ENCODE measurements around the gene TSEN54. TPM values are rescaled to one million over a fixed set of nuclear protein-coding genes. Genes with fewer than 3 reads are reported as not detected.

TSEN54 gene
- total RNA-seq, 1 experiment from 2014 or later = 87.3 TPM

GRCh38 chr17:75542728-75543336 lies 26.5 kb downstream of the TSEN54 start:
- Histone ChIP-seq H3K4me2 (ENCODE audit: low read length) (no peak overlapping the region), H3K9me3 (ENCODE audit: control insufficient read depth in 1 of 2, insufficient read depth in 1 of 2, low read depth in 1 of 2, low read length in 2 of 2) (no peaks in the 10 kb centered on the region), H3K9ac (ENCODE audit: low read length) (no peak overlapping the region), H4K20me1 (ENCODE audit: insufficient read depth) (no peaks in the 10 kb centered on the region), H3K27me3 (ENCODE audit: insufficient read depth, low read length) (no peaks in the 10 kb centered on the region), H3K79me2 (ENCODE audit: insufficient read depth, low read length) (peaks cover 71% of the 10 kb centered on the region), H3K4me3 (replicated peaks in 1 of 2; ENCODE audit: low read depth in 1 of 2, low read length in 2 of 2) (no peak overlapping the region), H3K4me1 (ENCODE audit: control insufficient read depth in 1 of 2, insufficient read depth in 2 of 2, low read length in 2 of 2) (peaks cover 0 to 19% of the 10 kb centered on the region in 2 experiments; a peak in 2 of 4 replicates), H3K36me3 (ENCODE audit: control insufficient read depth in 1 of 2, insufficient read depth in 2 of 2, low read length in 2 of 2) (no peaks in the 10 kb centered on the region; a peak in 1 of 4 replicates), H2AFZ (ENCODE audit: low read depth, low read length, poor library complexity, severe bottlenecking) (no peak overlapping the region), H3K9me2 (ENCODE audit: insufficient read depth) (no peaks in the 10 kb centered on the region), H3K27ac (ENCODE audit: low read depth, low read length) (no peak overlapping the region)
- intact Hi-C loops (cut with micrococcal nuclease) = no loop called here
- no peak for DNase-seq (ENCODE audit: low read depth, low spot score)
- no peak for TF ChIP-seq POLR2AphosphoS5 (IDR thresholded peaks at IDR 0.05; ENCODE audit: low read depth, low read length)
- TF ChIP-seq, protein P1, sequence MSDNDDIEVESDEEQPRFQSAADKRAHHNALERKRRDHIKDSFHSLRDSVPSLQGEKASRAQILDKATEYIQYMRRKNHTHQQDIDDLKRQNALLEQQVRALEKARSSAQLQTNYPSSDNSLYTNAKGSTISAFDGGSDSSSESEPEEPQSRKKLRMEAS (IDR thresholded peaks at IDR 0.05) = no peak
- no peak for TF ChIP-seq SRF (IDR thresholded peaks at IDR 0.05; ENCODE audit: low read depth)
- no peak for TF ChIP-seq EZH2 (IDR thresholded peaks at IDR 0.05)
- TF ChIP-seq YY1 (IDR thresholded peaks at IDR 0.05; ENCODE audit: extremely low read depth, insufficient replicate concordance, low read depth, low read length) = no peak
- no peak for TF ChIP-seq EZH2phosphoT487 (IDR thresholded peaks at IDR 0.05; ENCODE audit: borderline replicate concordance)
- no peak for TF ChIP-seq ELF1 (IDR thresholded peaks at IDR 0.05; ENCODE audit: borderline replicate concordance, low read depth)
- TF ChIP-seq SP1 (IDR thresholded peaks at IDR 0.05; ENCODE audit: low read depth) = no peak
- TF ChIP-seq ZBTB33 (IDR thresholded peaks at IDR 0.05; ENCODE audit: extremely low read depth, insufficient replicate concordance, low read length) = no peak
- no peak for TF ChIP-seq ZNF274 (IDR thresholded peaks at IDR 0.05; ENCODE audit: low read depth, low read length)
- TF ChIP-seq, protein P2, sequence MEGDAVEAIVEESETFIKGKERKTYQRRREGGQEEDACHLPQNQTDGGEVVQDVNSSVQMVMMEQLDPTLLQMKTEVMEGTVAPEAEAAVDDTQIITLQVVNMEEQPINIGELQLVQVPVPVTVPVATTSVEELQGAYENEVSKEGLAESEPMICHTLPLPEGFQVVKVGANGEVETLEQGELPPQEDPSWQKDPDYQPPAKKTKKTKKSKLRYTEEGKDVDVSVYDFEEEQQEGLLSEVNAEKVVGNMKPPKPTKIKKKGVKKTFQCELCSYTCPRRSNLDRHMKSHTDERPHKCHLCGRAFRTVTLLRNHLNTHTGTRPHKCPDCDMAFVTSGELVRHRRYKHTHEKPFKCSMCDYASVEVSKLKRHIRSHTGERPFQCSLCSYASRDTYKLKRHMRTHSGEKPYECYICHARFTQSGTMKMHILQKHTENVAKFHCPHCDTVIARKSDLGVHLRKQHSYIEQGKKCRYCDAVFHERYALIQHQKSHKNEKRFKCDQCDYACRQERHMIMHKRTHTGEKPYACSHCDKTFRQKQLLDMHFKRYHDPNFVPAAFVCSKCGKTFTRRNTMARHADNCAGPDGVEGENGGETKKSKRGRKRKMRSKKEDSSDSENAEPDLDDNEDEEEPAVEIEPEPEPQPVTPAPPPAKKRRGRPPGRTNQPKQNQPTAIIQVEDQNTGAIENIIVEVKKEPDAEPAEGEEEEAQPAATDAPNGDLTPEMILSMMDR (IDR thresholded peaks at IDR 0.05 in 2 of 3, conservative IDR thresholded peaks at IDR 0.05 in 1 of 3; ENCODE audit: borderline replicate concordance in 1 of 3, insufficient read depth in 1 of 3, low read depth in 2 of 3, low read length in 2 of 3) = no peak
- TF ChIP-seq RAD21 (IDR thresholded peaks at IDR 0.05; ENCODE audit: low read depth) = no peak
- TF ChIP-seq JUND (IDR thresholded peaks at IDR 0.05) = no peak
- TF ChIP-seq TCF7L2 (IDR thresholded peaks at IDR 0.05; ENCODE audit: borderline replicate concordance, extremely low read depth, insufficient read depth, insufficient read length) = no peak
- TF ChIP-seq, protein P3, sequence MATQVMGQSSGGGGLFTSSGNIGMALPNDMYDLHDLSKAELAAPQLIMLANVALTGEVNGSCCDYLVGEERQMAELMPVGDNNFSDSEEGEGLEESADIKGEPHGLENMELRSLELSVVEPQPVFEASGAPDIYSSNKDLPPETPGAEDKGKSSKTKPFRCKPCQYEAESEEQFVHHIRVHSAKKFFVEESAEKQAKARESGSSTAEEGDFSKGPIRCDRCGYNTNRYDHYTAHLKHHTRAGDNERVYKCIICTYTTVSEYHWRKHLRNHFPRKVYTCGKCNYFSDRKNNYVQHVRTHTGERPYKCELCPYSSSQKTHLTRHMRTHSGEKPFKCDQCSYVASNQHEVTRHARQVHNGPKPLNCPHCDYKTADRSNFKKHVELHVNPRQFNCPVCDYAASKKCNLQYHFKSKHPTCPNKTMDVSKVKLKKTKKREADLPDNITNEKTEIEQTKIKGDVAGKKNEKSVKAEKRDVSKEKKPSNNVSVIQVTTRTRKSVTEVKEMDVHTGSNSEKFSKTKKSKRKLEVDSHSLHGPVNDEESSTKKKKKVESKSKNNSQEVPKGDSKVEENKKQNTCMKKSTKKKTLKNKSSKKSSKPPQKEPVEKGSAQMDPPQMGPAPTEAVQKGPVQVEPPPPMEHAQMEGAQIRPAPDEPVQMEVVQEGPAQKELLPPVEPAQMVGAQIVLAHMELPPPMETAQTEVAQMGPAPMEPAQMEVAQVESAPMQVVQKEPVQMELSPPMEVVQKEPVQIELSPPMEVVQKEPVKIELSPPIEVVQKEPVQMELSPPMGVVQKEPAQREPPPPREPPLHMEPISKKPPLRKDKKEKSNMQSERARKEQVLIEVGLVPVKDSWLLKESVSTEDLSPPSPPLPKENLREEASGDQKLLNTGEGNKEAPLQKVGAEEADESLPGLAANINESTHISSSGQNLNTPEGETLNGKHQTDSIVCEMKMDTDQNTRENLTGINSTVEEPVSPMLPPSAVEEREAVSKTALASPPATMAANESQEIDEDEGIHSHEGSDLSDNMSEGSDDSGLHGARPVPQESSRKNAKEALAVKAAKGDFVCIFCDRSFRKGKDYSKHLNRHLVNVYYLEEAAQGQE (IDR thresholded peaks at IDR 0.05; ENCODE audit: low read depth) = no peak
- TF ChIP-seq SIN3A (IDR thresholded peaks at IDR 0.05; ENCODE audit: low read depth) = no peak
- no peak for TF ChIP-seq CBX3 (IDR thresholded peaks at IDR 0.05; ENCODE audit: low read depth)
- no peak for TF ChIP-seq ZFX (IDR thresholded peaks at IDR 0.05)
- TF ChIP-seq FOSL1 (IDR thresholded peaks at IDR 0.05; ENCODE audit: low read depth) = no peak
- no peak for TF ChIP-seq CEBPB (IDR thresholded peaks at IDR 0.05; ENCODE audit: low read depth)
- POLR2A ChIA-PET = interaction anchor here (1.5 kb wide), 1 partner anchor 16 kb away, joined by 5 read pairs; no protein-coding TSS in a partner anchor
- CTCF ChIA-PET = interaction anchor here (1.5 kb wide), 1 partner anchor 59 kb away, joined by 4 read pairs; no protein-coding TSS in a partner anchor
- no TSS peak for BruUV-seq (replicated peaks)
- ATAC-seq = no peak
- RAD21 ChIA-PET (ENCODE audit: low non-redundant PET in 1 of 2, low total read pairs in 2 of 2, uncharacterized antibody in 2 of 2, unreplicated experiment in 2 of 2) = no interaction called here
